Measurements from ENCODE around the gene FDCSP.
"Not testable (repeated sequence)": the region's sequence is repeated elsewhere in the genome, so short reads cannot be mapped to it uniquely, and the experiment has no call there.

The FDCSP gene

DNA sequence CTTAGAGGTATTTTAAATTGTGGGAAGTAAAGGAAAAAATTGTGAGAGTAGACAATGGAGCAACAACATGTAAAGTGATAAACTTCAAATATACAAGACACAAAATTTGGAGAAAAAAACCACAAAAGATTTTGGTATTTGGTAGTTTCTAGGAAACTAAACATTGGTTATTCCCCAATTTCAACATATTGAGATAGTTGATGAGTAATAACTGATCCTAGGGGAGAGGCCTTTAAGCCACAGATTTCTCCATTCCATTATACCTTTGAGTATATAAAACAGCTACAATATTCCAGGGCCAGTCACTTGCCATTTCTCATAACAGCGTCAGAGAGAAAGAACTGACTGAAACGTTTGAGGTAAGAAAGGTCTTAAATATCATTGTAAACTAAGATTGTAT is at the start of gene FDCSP:
Gene FDCSP, plus strand, starts transcription at position 301 of the 400 bp plus-strand sequence. CDS start 5,071 bp downstream, outside the sequence.
- no peak for DNase-seq (ENCODE audit: low read depth)

DNA sequence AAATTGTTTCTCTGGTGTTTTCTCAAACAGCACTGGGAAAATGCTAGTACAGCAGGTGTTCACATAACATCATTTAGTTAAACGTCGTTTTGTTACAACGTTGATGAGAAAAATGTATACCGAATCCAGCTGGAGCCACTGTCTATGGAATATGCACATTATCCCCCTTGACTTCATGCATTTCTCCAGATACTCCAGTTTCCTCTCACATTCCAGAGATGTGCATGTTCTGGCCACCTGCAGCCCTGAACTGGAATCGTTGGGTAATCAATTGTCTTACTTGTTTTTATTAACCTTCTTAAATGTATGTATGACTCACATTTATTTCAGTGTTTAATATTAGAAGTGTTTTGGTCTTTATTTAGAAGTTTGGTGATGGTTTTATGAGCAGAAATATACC is 48.8 kb upstream of the FDCSP start:
- DNase-seq (ENCODE audit: low read depth): no peak

DNA sequence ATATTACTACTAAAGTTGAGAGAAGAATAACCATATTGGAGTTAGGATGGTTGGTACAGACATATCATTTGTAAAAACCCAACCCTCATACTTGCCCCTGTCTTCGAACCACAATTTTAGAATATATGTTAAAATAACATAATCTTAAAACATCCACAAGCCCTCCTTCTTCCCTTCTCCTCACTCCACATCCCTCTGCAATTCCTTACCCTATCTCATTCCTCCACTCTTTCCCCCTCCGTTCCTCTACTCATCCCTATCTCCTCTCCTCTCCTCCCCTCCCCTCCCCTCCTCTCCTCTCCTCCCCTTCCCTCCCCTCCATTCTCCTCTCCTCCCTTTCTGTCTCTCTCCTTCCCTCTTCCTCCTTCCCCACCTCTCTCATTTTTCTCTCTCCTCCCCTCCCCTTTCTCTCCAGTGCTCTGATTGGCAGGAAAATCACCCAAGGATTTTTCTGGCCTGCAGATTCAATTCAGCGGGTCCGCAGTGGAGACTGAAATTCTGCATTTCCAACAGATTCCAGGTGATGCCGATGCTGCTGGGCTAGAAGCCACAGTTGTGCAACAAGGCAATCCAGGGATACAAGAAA is 47.8 kb upstream of the FDCSP start:
- no peak for DNase-seq (ENCODE audit: low read depth)

DNA sequence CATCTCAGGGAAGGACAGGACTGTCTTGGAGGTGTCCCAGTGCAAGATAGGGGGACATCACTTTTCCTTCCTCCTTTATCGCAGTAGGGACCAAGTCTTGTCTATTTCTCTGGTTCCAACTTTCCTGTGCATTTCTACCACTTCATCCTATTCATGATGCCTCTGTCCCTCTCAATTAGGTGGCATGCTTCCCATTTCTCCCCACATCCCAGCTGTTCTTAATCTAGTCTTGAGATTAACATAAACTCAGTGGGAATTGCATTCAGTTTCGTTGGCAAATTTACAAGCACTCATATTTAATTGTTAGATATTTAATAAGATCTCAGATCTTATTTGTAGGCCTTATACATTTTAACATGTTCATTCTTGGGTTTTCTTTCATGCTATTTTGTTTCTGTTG is 46.1 kb upstream of the FDCSP start:
- DNase-seq (ENCODE audit: low read depth): no peak

DNA sequence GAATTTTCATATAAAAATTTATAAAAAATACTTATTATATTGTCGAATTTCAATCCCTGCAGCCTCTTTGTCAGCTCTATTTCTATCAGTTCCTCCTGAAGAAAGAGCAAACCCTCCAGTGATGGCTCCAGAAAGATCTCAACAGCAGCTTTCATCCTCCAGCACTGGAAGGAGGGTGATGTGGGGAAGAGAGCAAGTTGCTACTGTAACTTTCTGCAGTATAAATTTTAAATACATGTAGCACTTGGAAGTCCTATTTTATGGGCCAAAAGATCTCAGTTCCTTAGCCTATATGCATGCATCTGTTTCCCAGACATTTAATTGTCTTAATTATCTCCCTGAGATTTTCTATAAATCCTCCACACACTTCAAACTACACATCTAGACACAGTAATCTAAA is 44.1 kb upstream of the FDCSP start:
- no peak for DNase-seq (ENCODE audit: low read depth)

DNA sequence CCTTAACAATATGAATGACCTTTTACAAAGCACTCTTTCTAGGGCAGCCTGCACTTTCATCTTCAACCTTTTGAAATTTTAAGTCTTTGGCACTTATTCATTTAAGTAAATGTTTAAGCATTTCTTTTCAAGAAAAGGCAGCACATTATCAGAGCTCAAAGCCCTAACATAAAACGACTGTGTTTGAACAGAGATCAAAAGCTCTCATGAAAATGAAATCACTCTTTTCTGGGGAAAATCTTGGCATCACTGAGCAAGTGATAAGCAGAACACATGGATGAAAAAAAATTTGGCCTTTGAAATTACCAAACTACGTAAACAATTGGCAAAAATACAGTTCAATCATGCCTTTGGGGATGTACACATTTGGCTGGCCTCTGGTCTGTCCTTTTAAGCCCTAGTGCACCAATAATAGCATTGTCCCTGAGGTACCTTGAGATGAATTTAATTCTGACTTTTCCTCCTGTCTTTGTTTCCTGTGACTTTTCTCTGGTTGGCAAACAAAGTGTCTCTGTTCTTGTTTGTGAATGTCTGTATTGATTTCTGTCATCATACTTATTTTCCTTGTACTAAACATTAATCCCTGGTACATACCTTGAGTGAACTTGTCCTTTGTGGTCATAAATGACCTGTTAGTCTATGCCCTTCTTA is 43.3 kb upstream of the FDCSP start:
- no peak for DNase-seq (ENCODE audit: low read depth)

DNA sequence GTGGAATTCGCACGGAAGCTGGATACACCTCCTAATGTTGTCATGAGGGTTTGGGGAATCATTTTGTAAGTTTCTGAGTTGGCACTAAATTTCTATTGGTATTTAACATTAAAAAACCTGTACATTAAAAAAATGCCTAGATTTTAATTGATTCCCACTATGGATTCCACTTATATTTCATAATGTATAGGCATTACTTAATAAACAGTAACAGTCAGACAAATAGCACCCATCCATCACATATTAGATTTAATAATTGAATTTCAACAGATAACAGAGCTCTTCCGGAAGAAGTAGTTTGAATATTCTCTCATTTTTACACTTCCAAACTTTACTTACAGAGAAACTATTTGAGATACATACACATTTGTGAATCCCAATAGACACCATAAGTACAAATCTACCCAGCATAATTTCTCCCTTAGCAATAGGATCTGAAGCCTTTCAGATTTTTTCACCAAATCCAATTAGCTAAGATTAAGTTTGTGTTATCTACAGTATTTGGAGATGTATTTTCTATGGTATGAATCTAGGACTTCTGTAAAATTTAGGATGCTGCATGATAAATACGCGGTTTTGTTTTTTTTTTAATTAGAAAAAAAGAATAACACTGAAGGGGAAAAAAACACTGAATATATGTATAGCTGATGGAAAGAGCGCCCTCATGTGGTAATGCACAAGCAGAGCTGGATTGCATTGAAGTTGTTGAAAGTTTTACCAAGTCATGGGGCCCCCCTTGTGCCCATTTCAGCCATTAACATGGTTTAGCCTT is 42.6 kb upstream of the FDCSP start:
- DNase-seq (ENCODE audit: low read depth): no peak

DNA sequence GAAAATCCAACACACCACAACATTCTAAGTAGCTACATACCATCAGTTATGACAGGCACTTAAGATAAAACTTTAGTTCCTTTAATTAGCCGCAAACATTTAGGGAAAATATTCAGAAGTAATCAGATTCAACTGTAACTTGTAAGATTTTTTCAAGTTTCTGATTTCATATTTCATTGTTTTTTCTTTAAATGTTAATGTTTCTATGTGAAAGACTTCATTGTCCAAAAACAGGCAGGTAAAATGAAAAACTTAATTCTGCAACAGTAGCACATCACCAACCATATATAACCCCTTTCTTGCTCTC is 42.0 kb upstream of the FDCSP start:
- DNase-seq (ENCODE audit: low read depth): no peak

DNA sequence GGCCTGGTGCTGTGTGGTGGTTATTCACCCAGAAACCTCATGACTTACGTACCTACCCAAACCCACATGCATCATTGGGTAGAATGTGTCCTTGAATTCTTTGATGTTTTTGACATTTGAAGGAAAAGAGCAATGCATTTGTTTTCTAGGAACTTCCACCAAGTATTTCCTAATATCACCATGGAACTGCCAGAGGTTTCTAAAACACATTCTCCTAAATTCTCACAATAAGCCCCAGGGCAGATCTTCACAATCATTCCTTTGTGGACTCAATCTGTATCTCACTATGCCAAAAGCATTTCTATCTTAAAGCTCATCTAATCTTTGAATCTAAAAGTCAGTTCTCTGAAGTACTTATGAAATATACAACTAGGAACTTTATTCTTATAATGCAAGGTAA is 38.7 kb upstream of the FDCSP start:
- DNase-seq (ENCODE audit: low read depth): no peak

DNA sequence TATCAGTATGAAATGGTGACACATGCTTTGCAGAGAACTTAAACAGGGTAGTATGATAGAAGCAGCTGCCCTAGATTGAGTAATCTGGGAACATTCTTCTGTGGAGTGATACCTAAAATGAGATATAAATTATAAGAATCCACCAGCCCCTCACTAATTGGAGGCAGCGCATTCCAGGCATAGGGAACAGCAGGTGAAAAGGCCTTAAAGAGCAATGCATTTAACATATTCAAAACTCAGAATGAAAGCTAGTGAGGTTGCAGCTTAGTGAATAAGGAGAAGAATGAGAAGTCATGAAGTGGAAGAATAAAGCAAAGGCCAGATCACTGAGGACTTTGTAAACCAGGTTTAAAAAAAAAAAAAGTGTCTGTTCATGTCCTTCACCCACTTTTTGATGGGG is 35.3 kb upstream of the FDCSP start:
- DNase-seq (ENCODE audit: low read depth): no peak

DNA sequence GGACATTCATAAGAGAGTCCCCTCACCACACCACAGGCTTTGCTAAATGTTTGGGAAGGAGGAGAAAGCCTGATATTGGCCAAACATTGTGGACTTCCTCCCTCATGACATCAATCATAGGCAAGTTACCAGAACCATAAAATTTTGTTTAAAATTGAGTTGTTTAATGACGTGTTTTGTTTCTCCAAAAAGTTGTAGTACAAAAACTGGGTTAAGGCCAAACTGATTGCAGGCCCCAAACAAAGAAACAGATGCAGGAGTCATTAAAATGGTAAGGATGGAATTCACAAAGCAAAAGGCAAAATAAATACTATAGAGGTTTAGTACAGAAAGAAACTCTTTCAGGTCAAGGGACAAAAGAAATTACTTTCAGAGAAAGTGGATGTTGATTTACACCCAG is 34.3 kb upstream of the FDCSP start:
- no peak for DNase-seq (ENCODE audit: low read depth)

DNA sequence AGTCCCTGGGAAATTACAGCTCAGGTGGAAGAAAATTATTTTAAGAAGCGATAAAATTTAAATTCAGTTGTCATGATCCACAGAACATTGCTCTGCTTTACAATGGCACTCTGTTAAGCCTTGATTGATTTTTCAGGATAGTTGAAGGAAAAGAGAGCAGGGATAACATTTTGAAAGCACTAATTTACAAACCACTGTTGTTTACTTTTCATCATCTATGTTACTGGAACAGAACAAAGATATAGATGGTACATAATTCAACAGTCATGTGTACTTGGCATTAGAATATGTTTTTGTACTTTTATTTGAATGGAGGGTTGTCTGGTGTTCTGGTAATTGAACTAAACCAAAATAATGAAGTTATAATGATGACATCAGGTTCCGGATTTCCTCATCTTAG is 33.0 kb upstream of the FDCSP start:
- no peak for DNase-seq (ENCODE audit: low read depth)

DNA sequence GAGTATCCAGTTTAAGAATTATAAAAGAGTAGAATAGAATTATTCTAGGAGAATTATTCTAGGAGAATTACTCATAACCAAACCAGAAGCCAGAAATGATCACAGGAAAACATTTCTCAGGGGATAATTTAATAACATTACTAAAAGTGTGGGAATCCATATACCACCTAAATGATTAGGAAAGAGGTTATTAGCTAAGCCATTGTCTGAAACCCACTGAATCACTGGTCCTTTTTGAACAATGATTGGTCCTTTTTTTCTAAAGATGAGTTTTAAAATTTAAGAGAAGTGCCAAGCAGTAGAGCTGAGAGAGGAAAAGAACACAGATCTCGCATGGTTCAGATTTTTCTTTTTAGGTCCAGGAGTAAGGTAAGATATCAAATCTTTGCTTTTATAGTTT is 30.5 kb upstream of the FDCSP start, which contains the start of gene ODAM:
Gene ODAM, plus strand, starts transcription at position 301 of the 400 bp plus-strand sequence. CDS start 819 bp downstream, outside the sequence.
- DNase-seq (ENCODE audit: low read depth): no peak

DNA sequence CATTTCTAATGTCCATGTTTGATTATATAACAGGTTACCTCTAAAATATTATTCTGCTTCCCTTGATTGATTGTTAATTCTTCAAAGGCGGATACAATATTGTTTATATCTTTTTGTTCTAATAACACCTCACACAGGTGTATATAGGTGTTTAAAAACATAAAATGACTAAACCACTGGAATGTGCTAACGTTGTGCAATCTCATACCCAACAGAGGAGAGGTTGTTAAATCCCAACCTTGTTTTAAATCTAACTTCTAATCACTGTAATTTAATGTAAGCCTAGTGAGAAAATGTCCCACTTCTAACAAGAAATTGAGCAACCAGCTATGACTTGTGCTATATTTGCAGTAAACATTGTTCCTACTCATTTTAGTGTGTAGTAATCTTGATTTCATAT is 29.1 kb upstream of the FDCSP start:
- no peak for DNase-seq (ENCODE audit: low read depth)

DNA sequence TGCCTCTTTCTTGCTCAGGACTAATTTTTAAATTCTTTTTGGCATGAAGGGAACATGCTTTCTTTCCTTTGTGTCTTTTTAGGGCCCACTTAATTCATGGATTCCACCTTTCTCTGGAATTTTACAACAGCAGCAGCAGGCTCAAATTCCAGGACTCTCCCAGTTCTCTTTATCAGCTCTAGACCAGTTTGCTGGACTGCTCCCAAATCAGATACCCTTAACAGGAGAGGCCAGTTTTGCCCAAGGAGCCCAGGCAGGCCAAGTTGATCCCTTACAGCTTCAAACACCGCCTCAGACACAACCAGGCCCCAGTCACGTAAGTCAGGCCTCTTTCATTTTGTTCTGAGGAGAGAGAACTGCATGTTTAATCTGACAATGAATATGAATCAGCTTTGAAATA is 28.1 kb upstream of the FDCSP start:
- DNase-seq (ENCODE audit: low read depth): no peak

DNA sequence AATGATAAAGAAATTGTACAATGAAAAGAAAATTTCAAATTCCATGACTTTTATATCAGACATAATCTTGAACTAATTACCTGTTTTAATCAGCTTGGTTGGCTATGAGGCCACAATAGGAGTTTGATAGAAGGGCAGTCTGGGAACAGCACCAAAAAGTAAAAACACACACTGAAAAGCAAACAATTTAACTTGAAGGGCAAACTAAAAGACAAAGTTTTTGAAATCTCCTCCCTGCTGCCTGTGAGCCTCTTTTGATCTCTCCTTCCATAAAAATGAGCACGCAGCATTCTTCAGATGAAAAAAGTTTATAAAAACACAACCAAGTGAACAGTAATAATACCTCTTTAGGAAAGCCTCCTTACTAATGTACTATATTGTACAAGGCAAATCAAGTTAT is 22.3 kb upstream of the FDCSP start:
- DNase-seq (ENCODE audit: low read depth): no peak

DNA sequence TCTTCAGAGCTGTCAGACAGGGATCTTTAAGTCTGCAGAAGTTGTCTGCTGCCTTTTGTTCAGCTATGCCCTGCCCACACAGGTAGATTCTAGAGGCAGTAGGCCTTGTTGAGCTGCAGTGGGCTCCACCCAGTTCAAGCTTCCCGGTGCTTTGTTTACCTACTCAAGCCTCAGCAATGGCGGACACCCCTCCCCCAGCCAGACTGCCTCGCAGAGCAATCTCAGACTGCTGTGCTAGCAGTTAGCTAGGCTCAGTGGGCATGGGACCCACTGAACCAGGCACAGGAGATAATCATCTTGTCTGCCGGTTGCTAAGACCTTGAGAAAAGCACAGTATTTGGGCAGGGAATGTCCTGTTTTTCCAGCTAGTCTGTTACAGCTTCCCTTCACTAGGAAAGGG is 13.2 kb upstream of the FDCSP start:
- not testable (repeated sequence) for DNase-seq (ENCODE audit: low read depth)

DNA sequence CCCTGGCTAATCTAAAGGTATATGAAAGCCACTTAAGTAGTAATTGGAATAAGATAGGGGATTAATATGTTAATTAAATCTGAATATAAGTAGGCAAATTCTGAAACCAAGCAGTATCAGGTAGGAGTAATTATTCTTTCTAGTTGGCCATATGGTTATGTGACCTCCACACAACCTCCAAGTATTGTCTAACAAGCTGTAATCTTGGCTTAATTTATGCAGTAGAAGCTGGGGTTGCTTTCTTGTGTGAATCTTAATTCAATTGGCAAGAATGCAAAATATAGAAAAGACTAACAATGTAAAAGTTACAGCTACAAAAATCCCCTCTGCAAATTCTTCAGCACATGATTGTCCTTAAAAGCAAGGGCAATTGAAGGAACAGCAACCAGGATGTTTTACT is 9.8 kb upstream of the FDCSP start:
- not testable (repeated sequence) for DNase-seq (ENCODE audit: low read depth)

DNA sequence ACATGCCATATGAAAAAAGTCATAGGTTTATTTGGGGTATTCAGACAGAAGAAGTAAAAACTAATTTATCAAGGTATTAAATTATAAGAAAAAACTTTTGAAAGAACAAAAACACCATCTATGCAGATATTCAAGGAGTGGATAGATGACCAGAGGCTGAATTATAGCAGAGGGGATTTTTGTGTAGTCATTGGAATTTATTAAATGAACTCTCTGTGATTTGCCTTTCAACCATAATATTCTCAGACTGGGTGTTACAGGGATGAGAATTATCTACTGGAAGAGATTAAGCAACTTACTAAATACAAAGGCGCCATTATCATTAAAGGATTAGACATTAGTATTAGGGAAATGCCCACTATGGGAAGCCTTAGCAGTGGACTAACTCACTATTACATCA is 9.4 kb upstream of the FDCSP start:
- DNase-seq (ENCODE audit: low read depth): not testable (repeated sequence)

DNA sequence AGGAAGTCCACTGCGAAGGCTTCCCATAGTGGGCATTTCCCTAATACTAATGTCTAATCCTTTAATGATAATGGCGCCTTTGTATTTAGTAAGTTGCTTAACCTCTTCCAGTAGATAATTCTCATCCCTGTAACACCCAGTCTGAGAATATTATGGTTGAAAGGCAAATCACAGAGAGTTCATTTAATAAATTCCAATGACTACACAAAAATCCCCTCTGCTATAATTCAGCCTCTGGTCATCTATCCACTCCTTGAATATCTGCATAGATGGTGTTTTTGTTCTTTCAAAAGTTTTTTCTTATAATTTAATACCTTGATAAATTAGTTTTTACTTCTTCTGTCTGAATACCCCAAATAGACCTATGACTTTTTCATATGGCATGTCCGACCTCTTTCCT is 4.5 kb upstream of the FDCSP start:
- DNase-seq (ENCODE audit: low read depth): not testable (repeated sequence)

DNA sequence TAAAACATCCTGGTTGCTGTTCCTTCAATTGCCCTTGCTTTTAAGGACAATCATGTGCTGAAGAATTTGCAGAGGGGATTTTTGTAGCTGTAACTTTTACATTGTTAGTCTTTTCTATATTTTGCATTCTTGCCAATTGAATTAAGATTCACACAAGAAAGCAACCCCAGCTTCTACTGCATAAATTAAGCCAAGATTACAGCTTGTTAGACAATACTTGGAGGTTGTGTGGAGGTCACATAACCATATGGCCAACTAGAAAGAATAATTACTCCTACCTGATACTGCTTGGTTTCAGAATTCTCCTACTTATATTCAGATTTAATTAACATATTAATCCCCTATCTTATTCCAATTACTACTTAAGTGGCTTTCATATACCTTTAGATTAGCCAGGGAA is 4.1 kb upstream of the FDCSP start:
- not testable (repeated sequence) for DNase-seq (ENCODE audit: low read depth)

DNA sequence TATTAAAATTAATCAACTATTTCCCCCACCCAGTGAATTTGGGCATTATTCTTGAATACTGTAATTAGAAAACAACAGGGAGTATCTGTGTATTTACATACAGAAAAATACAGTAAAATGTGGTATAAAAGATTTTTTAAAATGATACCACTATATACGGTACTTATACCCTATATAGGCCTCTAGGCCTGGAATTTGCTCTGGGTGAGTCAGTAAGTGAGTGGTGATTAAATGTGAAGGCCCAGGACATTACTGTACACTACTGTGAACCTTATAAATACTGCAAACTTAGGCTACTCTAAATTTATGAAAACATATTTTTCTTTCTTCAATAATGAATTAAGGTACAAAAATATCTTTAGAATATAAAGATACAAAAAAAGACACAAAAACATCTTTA is 10.2 kb downstream of the FDCSP start:
- no peak for DNase-seq (ENCODE audit: low read depth)

DNA sequence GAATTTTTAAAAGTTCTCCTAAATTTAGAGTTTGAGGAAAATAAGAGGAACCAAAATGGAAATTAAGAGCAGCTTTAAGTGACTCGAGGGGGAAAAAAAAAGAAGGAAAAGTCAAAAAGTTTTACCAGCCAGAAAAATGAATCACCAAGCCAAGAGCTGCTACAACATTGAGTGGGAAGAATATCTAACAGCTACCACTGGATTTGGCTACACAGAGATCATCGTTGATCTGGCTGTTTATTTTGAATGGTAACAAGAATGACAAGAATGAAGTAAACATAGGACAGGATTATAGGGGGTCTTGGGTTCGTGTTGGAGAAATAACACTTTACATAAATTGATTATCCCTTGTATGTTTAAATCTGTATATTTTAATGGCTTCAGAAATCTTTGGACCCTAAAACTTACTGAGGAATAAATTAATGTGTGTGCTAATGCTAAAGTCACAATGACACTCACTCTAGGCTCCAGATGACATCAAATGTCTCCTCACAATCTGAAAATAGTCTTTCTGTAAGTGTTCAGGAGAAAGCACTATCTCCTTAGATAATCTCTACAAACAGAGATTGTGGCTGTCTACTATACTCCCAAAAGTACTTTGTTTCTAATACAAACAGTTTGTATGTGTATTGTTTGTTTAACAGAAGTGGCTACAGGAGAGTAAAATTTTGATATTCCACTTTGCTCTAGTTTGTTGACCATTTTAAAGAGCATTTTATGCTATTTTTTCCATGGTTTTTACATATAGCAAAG is 13.4 kb downstream of the FDCSP start:
- DNase-seq (ENCODE audit: low read depth): no peak
